HepG2 (cell line): ENCODE results near the gene SKIC2. TPM values are rescaled to one million over a fixed set of nuclear protein-coding genes. Genes with fewer than 3 reads are reported as not detected.

Experiments
- ATAC-seq: fragments of 200-7000 bp; cut with Tn5 transposase; 3 replicates; pipeline ENCODE4 v1.9.1; 2020; ENCODE audit warnings: mild to moderate bottlenecking, moderate library complexity
- BruUV-seq: library from RNA; stranded (reverse); fragments of 400-500 nt; replicated peaks from 2 replicates; lab custom pipeline; 2021; lab: Mats Ljungman, UMichigan
- CTCF ChIA-PET: fragments of 300-600 bp; formaldehyde crosslinking; extraction: SDS; loops from one replicate; lab custom pipeline; 2021; ENCODE audit warnings: low total read pairs, inconsistent platforms, low intra/inter-chr PET ratio; lab: Yijun Ruan, JAX
- POLR2A ChIA-PET: fragments of 350-600 bp; sonication (Branson Sonifier 250); formaldehyde crosslinking; loops from one replicate; lab custom pipeline; 2020; ENCODE audit warnings: antibody characterized with exemption, inconsistent platforms; lab: Yijun Ruan, JAX
- DNase-seq: peaks from one replicate; pipeline ENCODE4 v3.0.0-alpha.2; 2015; ENCODE audit warnings: low spot score
- FAIRE-seq: peaks from 3 replicates; lab custom pipeline; 2011; peaks lifted over from hg19 to GRCh38; lab: Jason Lieb, UNC
- H2AFZ ChIP-seq: one replicate; pipeline ENCODE4 v1.6.1; 2011; ENCODE audit warnings: low read length, inconsistent platforms
- H3K27ac ChIP-seq: fragments of 300-600 bp; 3 replicates; pipeline ENCODE4 v1.8.0; 2011; ENCODE audit warnings: mixed run types, mild to moderate bottlenecking, mixed read lengths, low read length, inconsistent platforms; ENCODE audit not compliant: insufficient read depth; ENCODE audit errors: extremely low read length
- H3K27me3 ChIP-seq, 2 experiments: fragments of 200-600 bp in 1 of 2; 2 replicates in 1 of 2; 3 replicates in 1 of 2; pipeline versions ENCODE4 v1.6.0 to v1.8.0; 2011; ENCODE audit warnings: low read length in 2 of 2, mild to moderate bottlenecking in 2 of 2, moderate library complexity in 2 of 2, inconsistent platforms in 1 of 2; ENCODE audit not compliant: insufficient read depth in 2 of 2, control insufficient read depth in 1 of 2
- H3K36me3 ChIP-seq, 2 experiments: fragments of 200-600 bp in 1 of 2; replicated peaks in 1 of 2; 2 replicates in 1 of 2; 3 replicates in 1 of 2; pipeline versions ENCODE4 v1.5.1 to v1.8.0; 2011; ENCODE audit warnings: low read length in 2 of 2, inconsistent platforms in 1 of 2; ENCODE audit not compliant: insufficient read depth in 2 of 2, control insufficient read depth in 1 of 2
- H3K4me1 ChIP-seq: 2 replicates; pipeline ENCODE4 v1.5.1; 2012; ENCODE audit warnings: low read length, inconsistent platforms; ENCODE audit not compliant: insufficient read depth
- H3K4me2 ChIP-seq: 2 replicates; pipeline ENCODE4 v1.6.0; 2011; ENCODE audit warnings: low read depth, low read length, inconsistent platforms
- H3K4me3 ChIP-seq, 3 experiments: fragments of 200-600 bp in 1 of 3; sonication (generic), shearing (Covaris generic) in 1 of 3; replicated peaks in 1 of 3; 2 replicates each; pipeline ENCODE4 v1.5.1; 2011 to 2016; ENCODE audit warnings: low read length in 3 of 3, inconsistent platforms in 2 of 3, low read depth in 2 of 3, mild to moderate bottlenecking in 2 of 3, control low read depth in 1 of 3, mixed read lengths in 1 of 3; ENCODE audit not compliant: insufficient read depth in 1 of 3
- H3K79me2 ChIP-seq: one replicate; pipeline ENCODE4 v1.6.1; 2011; ENCODE audit warnings: low read length, inconsistent platforms; ENCODE audit not compliant: insufficient read depth
- H3K9ac ChIP-seq: 2 replicates; pipeline ENCODE4 v1.6.0; 2011; ENCODE audit warnings: mild to moderate bottlenecking, low read depth, low read length, inconsistent platforms; ENCODE audit not compliant: insufficient read depth
- H3K9me3 ChIP-seq: 2 replicates; pipeline ENCODE4 v1.5.1; 2012; ENCODE audit warnings: mild to moderate bottlenecking, low read length
- H4K20me1 ChIP-seq: 2 replicates; pipeline ENCODE4 v1.6.0; 2011; ENCODE audit warnings: inconsistent platforms, mild to moderate bottlenecking, low read length, moderate library complexity; ENCODE audit not compliant: insufficient read depth
- CC2D1A ChIP-seq: sonication (generic); formaldehyde crosslinking; IDR thresholded peaks from 2 replicates; pipeline ENCODE4 v1.8.1; 2023; ENCODE audit warnings: mild to moderate bottlenecking, missing genetic modification reagents
- ISX ChIP-seq: sonication (generic); formaldehyde crosslinking; conservative IDR thresholded peaks from 2 replicates; pipeline ENCODE4 v1.5.0; 2020; ENCODE audit warnings: missing genetic modification reagents
- KDM5B ChIP-seq: sonication (generic); formaldehyde crosslinking; IDR thresholded peaks from 2 replicates; pipeline ENCODE4 v1.4.0; 2020; ENCODE audit warnings: missing genetic modification reagents, mild to moderate bottlenecking, borderline replicate concordance
- RCOR2 ChIP-seq: IDR thresholded peaks from 2 replicates; pipeline ENCODE4 v1.6.1; 2016; ENCODE audit warnings: missing biosample characterization, missing genetic modification reagents
- SP2 ChIP-seq: sonication (generic); formaldehyde crosslinking; IDR thresholded peaks from 2 replicates; pipeline ENCODE4 v1.5.1; 2020; ENCODE audit warnings: mild to moderate bottlenecking, missing genetic modification reagents
- U2AF1 ChIP-seq: fragments of 200-400 bp; formaldehyde crosslinking; optimal IDR thresholded peaks from 2 replicates; pipeline ENCODE3; 2017; ENCODE audit warnings: mild to moderate bottlenecking, low read depth, low read length
- ZBTB3 ChIP-seq: sonication (generic); formaldehyde crosslinking; IDR thresholded peaks from 2 replicates; pipeline ENCODE4 v1.4.0; 2020; ENCODE audit warnings: low read depth, mild to moderate bottlenecking, moderate library complexity, missing genetic modification reagents, borderline replicate concordance
- ZFP37 ChIP-seq: sonication (generic); formaldehyde crosslinking; IDR thresholded peaks from 2 replicates; pipeline ENCODE4 v1.4.0; 2020; ENCODE audit warnings: missing genetic modification reagents, borderline replicate concordance
- ZNF281 ChIP-seq: sonication (generic); formaldehyde crosslinking; IDR thresholded peaks from 2 replicates; pipeline ENCODE4 v1.4.0; 2020; ENCODE audit warnings: missing genetic modification reagents, borderline replicate concordance
- ZNF329 ChIP-seq: sonication (generic); formaldehyde crosslinking; IDR thresholded peaks from 2 replicates; pipeline ENCODE4 v1.9.0; 2021; ENCODE audit warnings: low read depth, mild to moderate bottlenecking, missing genetic modification reagents
- ZNF34 ChIP-seq: sonication (generic); formaldehyde crosslinking; IDR thresholded peaks from 2 replicates; pipeline ENCODE4 v1.4.0; 2020; ENCODE audit warnings: mild to moderate bottlenecking, missing genetic modification reagents, borderline replicate concordance
- ZNF570 ChIP-seq: sonication (generic); formaldehyde crosslinking; IDR thresholded peaks from 2 replicates; pipeline ENCODE4 v1.4.0; 2020; ENCODE audit warnings: mild to moderate bottlenecking, missing genetic modification reagents, borderline replicate concordance
- ZNF577 ChIP-seq: sonication (generic); formaldehyde crosslinking; IDR thresholded peaks from 2 replicates; pipeline ENCODE4 v1.4.0; 2020; ENCODE audit warnings: mild to moderate bottlenecking, low read depth, missing genetic modification reagents, borderline replicate concordance
- ZNF687 ChIP-seq: sonication (generic); formaldehyde crosslinking; IDR thresholded peaks from 2 replicates; pipeline ENCODE4 v1.5.1; 2020; ENCODE audit warnings: mild to moderate bottlenecking, missing genetic modification reagents, moderate library complexity
- ZNF709 ChIP-seq: sonication (generic); formaldehyde crosslinking; IDR thresholded peaks from 2 replicates; pipeline ENCODE4 v1.5.0; 2020; ENCODE audit warnings: mild to moderate bottlenecking, missing genetic modification reagents
- ZSCAN31 ChIP-seq: sonication (generic); formaldehyde crosslinking; IDR thresholded peaks from 2 replicates; pipeline ENCODE4 v1.5.0; 2020; ENCODE audit warnings: low read depth, mild to moderate bottlenecking, missing genetic modification reagents
- WGBS: methylation state at CpG from one replicate; pipeline ENCODE4 v1.1.6; 2017; ENCODE audit warnings: low lambda C conversion rate; 5-methylcytosine and 5-hydroxymethylcytosine counted together
- in situ Hi-C: cut with HindIII; loops from 2 replicates; pipeline ENCODE4 v1.10.0; 2017; ENCODE audit warnings: low pct_unique_long_range_greater_than_20kb; ENCODE audit not compliant: extremely low pct_ligation_motif_present
- intact Hi-C: fragments of 100-400 bp; cut with micrococcal nuclease; formaldehyde crosslinking; loops from one replicate; pipeline ENCODE4 v1.10.0; 2022; ENCODE audit not compliant: unreplicated experiment
- polyA plus RNA-seq, 8 experiments: library from polyadenylated mRNA; depleted of rRNA in 3 of 8; stranded (reverse) in 7 of 8; unstranded in 1 of 8; fragments of >200 nt; fragmentation: Illumina TruSeq in 4 of 8; extraction: Trizol in 4 of 8; gene quantifications; 2 replicates each; pipeline versions ENCODE4 v1.2.1 to v1.2.3, GENCODE V29; 2011 to 2016; ENCODE audit warnings: low read depth in 4 of 8, missing spikeins in 1 of 8, mixed read lengths in 1 of 8; ENCODE audit not compliant: insufficient read depth in 1 of 8
- total RNA-seq, 5 experiments: library from RNA; depleted of rRNA; stranded (reverse); fragments of >200 nt; fragmentation: Illumina TruSeq; extraction: Trizol; gene quantifications; 2 replicates each; pipeline ENCODE4 v1.2.3, GENCODE V29; 2016; ENCODE audit warnings: low read depth in 1 of 5
- TF ChIP-seq, protein P1 (sequence below): IDR thresholded peaks from 2 replicates; pipeline ENCODE4 v1.6.1; 2016; ENCODE audit warnings: control low read depth
- TF ChIP-seq, protein P2 (sequence below): sonication (generic); formaldehyde crosslinking; IDR thresholded peaks from 2 replicates; pipeline ENCODE4 v1.4.0; 2020; ENCODE audit warnings: missing genetic modification reagents

The SKIC2 gene
- total and polyA plus RNA-seq, 2 of the 13 experiments (the other 11 are each of a cell fraction or from before 2014, with no cell fraction given): 67.1 to 68.4 TPM

- Histone ChIP-seq H2AFZ (no peak overlapping the region), H4K20me1 (no peaks in the 10 kb centered on the region), H3K27ac (no peak overlapping the region), H3K36me3 (peaks cover 8 to 18% of the 10 kb centered on the region in 2 experiments), H3K4me3 (no peak overlapping the region), H3K9me3 (no peaks in the 10 kb centered on the region), H3K79me2 (peaks cover 9% of the 10 kb centered on the region), H3K4me2 (no peak overlapping the region), H3K27me3 (no peaks in the 10 kb centered on the region), H3K4me1 (peaks cover 22% of the 10 kb centered on the region), H3K9ac (no peak overlapping the region)
- no TSS peak for BruUV-seq
- DNase-seq: no peak
- ChIA-PET CTCF (no interaction called here), POLR2A (interaction anchor here (1.4 to 2.0 kb wide), 2 partner anchors 10 to 17 kb away, joined by 8 to 9 read pairs; partner anchors contain the start of gene CFB)
- ATAC-seq: no peak
- over 99% methylated on average over 3 of the region's 3 CpGs for WGBS
- in situ Hi-C loops: no loop called here
- no peak for FAIRE-seq
- intact Hi-C loops: no loop called here
- no peak for TF ChIP-seq ZNF709 (CRISPR knock-in tag)
- no peak for TF ChIP-seq ZNF329 (CRISPR knock-in tag)
- no peak for TF ChIP-seq ZNF34 (CRISPR knock-in tag)
- no peak for TF ChIP-seq U2AF1
- TF ChIP-seq ZBTB3: no peak
- TF ChIP-seq ZNF687 (CRISPR knock-in tag): no peak
- no peak for TF ChIP-seq ZNF577 (CRISPR knock-in tag)
- TF ChIP-seq ZFP37 (CRISPR knock-in tag): no peak
- no peak for TF ChIP-seq ZNF570 (CRISPR knock-in tag)
- no peak for TF ChIP-seq KDM5B (CRISPR knock-in tag)
- TF ChIP-seq, protein P1, sequence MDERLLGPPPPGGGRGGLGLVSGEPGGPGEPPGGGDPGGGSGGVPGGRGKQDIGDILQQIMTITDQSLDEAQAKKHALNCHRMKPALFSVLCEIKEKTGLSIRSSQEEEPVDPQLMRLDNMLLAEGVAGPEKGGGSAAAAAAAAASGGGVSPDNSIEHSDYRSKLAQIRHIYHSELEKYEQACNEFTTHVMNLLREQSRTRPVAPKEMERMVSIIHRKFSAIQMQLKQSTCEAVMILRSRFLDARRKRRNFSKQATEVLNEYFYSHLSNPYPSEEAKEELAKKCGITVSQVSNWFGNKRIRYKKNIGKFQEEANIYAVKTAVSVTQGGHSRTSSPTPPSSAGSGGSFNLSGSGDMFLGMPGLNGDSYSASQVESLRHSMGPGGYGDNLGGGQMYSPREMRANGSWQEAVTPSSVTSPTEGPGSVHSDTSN: no peak
- no peak for TF ChIP-seq SP2 (CRISPR knock-in tag)
- TF ChIP-seq, protein P2, sequence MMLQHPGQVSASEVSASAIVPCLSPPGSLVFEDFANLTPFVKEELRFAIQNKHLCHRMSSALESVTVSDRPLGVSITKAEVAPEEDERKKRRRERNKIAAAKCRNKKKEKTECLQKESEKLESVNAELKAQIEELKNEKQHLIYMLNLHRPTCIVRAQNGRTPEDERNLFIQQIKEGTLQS (CRISPR knock-in tag): no peak
- TF ChIP-seq ISX (CRISPR knock-in tag): no peak
- TF ChIP-seq CC2D1A (CRISPR knock-in tag): no peak
- TF ChIP-seq RCOR2: no peak
- no peak for TF ChIP-seq ZSCAN31
- no peak for TF ChIP-seq ZNF281 (CRISPR knock-in tag)
These were observed 24.0 kb upstream of the SKIC2 start for GRCh38 chr6:31935021-31935420.
